IMR-90 (cell line): ENCODE measurements around the gene C12orf60. TPM values are rescaled to one million over a fixed set of nuclear protein-coding genes. Genes with fewer than 3 reads are reported as not detected.
A peak's percentile ranks its signal among the peaks of the same experiment; 100 is the strongest.

ENCODE experiments used
- ATAC-seq: fragments of 200-7000 bp; cut with Tn5 transposase; 2 replicates; pipeline ENCODE4 v1.9.1; 2020; ENCODE audit warnings: low read depth, mild to moderate bottlenecking, moderate library complexity
- BruUV-seq: library from RNA; stranded (reverse); fragments of 400-500 nt; replicated peaks from 2 replicates; lab custom pipeline; 2021; lab: Mats Ljungman, UMichigan
- CTCF ChIA-PET: fragments of 300-600 bp; formaldehyde crosslinking; extraction: SDS; loops from one replicate; lab custom pipeline; 2021; ENCODE audit warnings: antibody characterized with exemption; lab: Yijun Ruan, JAX
- POLR2A ChIA-PET: fragments of 300-600 bp; sonication (Branson Sonifier 250); formaldehyde crosslinking; loops from one replicate; lab custom pipeline; 2022; ENCODE audit warnings: antibody characterized with exemption; ENCODE audit not compliant: unreplicated experiment; lab: Charles Lee
- DNase-seq: peaks from one replicate; pipeline ENCODE4 v3.0.0; 2013
- H2AFZ ChIP-seq: replicated peaks from 2 replicates; pipeline ENCODE3; 2013; ENCODE audit warnings: low read length, mild to moderate bottlenecking; ENCODE audit not compliant: poor library complexity
- H2AK5ac ChIP-seq: 2 replicates; pipeline ENCODE4 v1.6.1; 2013; ENCODE audit warnings: low read depth, low read length, inconsistent platforms
- H2AK9ac ChIP-seq: replicated peaks from 2 replicates; pipeline ENCODE3; 2013; ENCODE audit warnings: mild to moderate bottlenecking, low read depth, low read length, moderate library complexity; ENCODE audit not compliant: poor library complexity
- H2BK120ac ChIP-seq: 2 replicates; pipeline ENCODE4 v1.6.1; 2013; ENCODE audit warnings: low read depth, low read length, inconsistent platforms
- H2BK15ac ChIP-seq: 3 replicates; pipeline ENCODE4 v1.6.1; 2013; ENCODE audit warnings: low read depth, low read length, inconsistent platforms
- H2BK20ac ChIP-seq: 2 replicates; pipeline ENCODE4 v1.6.1; 2013; ENCODE audit warnings: low read depth, mild to moderate bottlenecking, inconsistent platforms, low read length, moderate library complexity
- H2BK5ac ChIP-seq: 2 replicates; pipeline ENCODE4 v1.6.1; 2013; ENCODE audit warnings: mild to moderate bottlenecking, low read depth, low read length, inconsistent platforms; ENCODE audit not compliant: poor library complexity, severe bottlenecking
- H3K14ac ChIP-seq: replicated peaks from 2 replicates; pipeline ENCODE4 v1.6.1; 2013; ENCODE audit warnings: low read depth, low read length, inconsistent platforms
- H3K18ac ChIP-seq: 2 replicates; pipeline ENCODE4 v1.6.1; 2013; ENCODE audit warnings: low read depth, low read length, control low read depth
- H3K23ac ChIP-seq: 2 replicates; pipeline ENCODE4 v1.6.1; 2013; ENCODE audit warnings: low read depth, low read length, inconsistent platforms
- H3K27ac ChIP-seq: 2 replicates; pipeline ENCODE4 v1.5.1; 2013; ENCODE audit warnings: mild to moderate bottlenecking, control low read depth, low read length; ENCODE audit not compliant: insufficient read depth
- H3K27me3 ChIP-seq: 2 replicates; pipeline ENCODE4 v1.6.1; 2013; ENCODE audit warnings: low read length; ENCODE audit not compliant: control insufficient read depth, insufficient read depth
- H3K36me3 ChIP-seq: 2 replicates; pipeline ENCODE4 v1.6.1; 2013; ENCODE audit warnings: low read length, mixed read lengths; ENCODE audit not compliant: control insufficient read depth, insufficient read depth
- H3K4ac ChIP-seq: 2 replicates; pipeline ENCODE4 v1.6.1; 2013; ENCODE audit warnings: low read depth, low read length, inconsistent platforms
- H3K4me1 ChIP-seq: 2 replicates; pipeline ENCODE4 v1.6.1; 2013; ENCODE audit warnings: low read length, mixed read lengths; ENCODE audit not compliant: control insufficient read depth, insufficient read depth
- H3K4me2 ChIP-seq: 2 replicates; pipeline ENCODE4 v1.6.1; 2013; ENCODE audit warnings: low read depth, mild to moderate bottlenecking, control low read depth, low read length, moderate library complexity
- H3K4me3 ChIP-seq: 2 replicates; pipeline ENCODE4 v1.5.1; 2013; ENCODE audit warnings: low read depth, mild to moderate bottlenecking, control low read depth, low read length, moderate library complexity; ENCODE audit not compliant: insufficient read depth
- H3K56ac ChIP-seq: 2 replicates; pipeline ENCODE4 v1.6.1; 2013; ENCODE audit warnings: low read length, inconsistent platforms; ENCODE audit not compliant: insufficient read depth; ENCODE audit errors: extremely low read depth
- H3K79me1 ChIP-seq, 2 experiments: 2 replicates each; pipeline ENCODE4 v1.6.1; 2013; ENCODE audit warnings: low read length in 2 of 2, inconsistent platforms in 1 of 2, low read depth in 1 of 2
- H3K9ac ChIP-seq: 2 replicates; pipeline ENCODE4 v1.6.1; 2013; ENCODE audit warnings: low read depth, low read length, control low read depth
- H3K9me1 ChIP-seq: 2 replicates; pipeline ENCODE4 v1.6.1; 2013; ENCODE audit warnings: low read length, inconsistent platforms; ENCODE audit not compliant: insufficient read depth
- H3K9me3 ChIP-seq: 2 replicates; pipeline ENCODE4 v1.6.1; 2013; ENCODE audit warnings: low read length; ENCODE audit not compliant: control insufficient read depth, insufficient read depth
- H4K20me1 ChIP-seq: 2 replicates; pipeline ENCODE4 v1.6.1; 2013; ENCODE audit warnings: low read length, inconsistent platforms; ENCODE audit not compliant: insufficient read depth
- H4K5ac ChIP-seq: 2 replicates; pipeline ENCODE4 v1.6.1; 2013; ENCODE audit warnings: mild to moderate bottlenecking, low read depth, low read length, control low read depth
- H4K8ac ChIP-seq, 2 experiments: 2 replicates each; pipeline ENCODE4 v1.6.1; 2013; ENCODE audit warnings: low read depth in 2 of 2, low read length in 2 of 2, control low read depth in 1 of 2, inconsistent platforms in 1 of 2
- H4K91ac ChIP-seq: 2 replicates; pipeline ENCODE4 v1.6.1; 2013; ENCODE audit warnings: low read depth, low read length, inconsistent platforms; ENCODE audit not compliant: insufficient read depth
- MAFK ChIP-seq: IDR thresholded peaks from 2 replicates; pipeline ENCODE4 v1.6.1; 2012; ENCODE audit warnings: low read depth, low read length, improper control_type of control experiment
- NFE2L2 ChIP-seq: fragments of 150-350 bp; IDR thresholded peaks from 2 replicates; pipeline ENCODE4 v1.6.1; 2016; ENCODE audit warnings: low read depth, mild to moderate bottlenecking, low read length
- POLR2A ChIP-seq: IDR thresholded peaks from 2 replicates; pipeline ENCODE4 v1.6.1; 2012; ENCODE audit warnings: mild to moderate bottlenecking, low read depth, low read length
- RFX5 ChIP-seq: IDR thresholded peaks from 2 replicates; pipeline ENCODE4 v1.8.0; 2012; ENCODE audit warnings: low read depth, mild to moderate bottlenecking, low read length, moderate library complexity
- SMC3 ChIP-seq: fragments of 150-350 bp; IDR thresholded peaks from 2 replicates; pipeline ENCODE4 v1.6.1; 2016; ENCODE audit warnings: low read depth, mild to moderate bottlenecking, antibody characterized with exemption, low read length, moderate library complexity
- WGBS, 2 experiments: methylation state at CpG; one replicate each; pipeline versions ENCODE4 v1.1.5 to v1.1.7; 2013; ENCODE audit warnings: missing lambda C conversion rate in 2 of 2; ENCODE audit not compliant: insufficient read length in 1 of 2; ENCODE audit errors: extremely low coverage in 2 of 2; 5-methylcytosine and 5-hydroxymethylcytosine counted together
- dilution Hi-C: fragments of 300-500 bp; cut with HindIII; formaldehyde crosslinking; loops from one replicate; pipeline ENCODE4 v1.14.3; 2018; ENCODE audit warnings: low sequenced_read_pairs; ENCODE audit not compliant: unreplicated experiment
- in situ Hi-C: fragments of 300-500 bp; cut with MboI; formaldehyde crosslinking; loops from 3 replicates; pipeline ENCODE4 v1.14.3; 2019; ENCODE audit warnings: low sequenced_read_pairs, inconsistent platforms, mixed read lengths
- intact Hi-C: fragments of 100-400 bp; cut with micrococcal nuclease; formaldehyde crosslinking; loops from 2 replicates; pipeline ENCODE4 v1.10.0; 2022
- polyA plus RNA-seq, 3 experiments: library from polyadenylated mRNA; depleted of rRNA; stranded (reverse); fragments of >200 nt; gene quantifications; 2 replicates each; pipeline ENCODE4 v1.2.3, GENCODE V29; 2012; ENCODE audit warnings: low replicate concordance in 1 of 3
- total RNA-seq: library from RNA; depleted of rRNA; stranded (reverse); fragments of >200 nt; gene quantifications from 2 replicates; pipeline ENCODE4 v1.2.3, GENCODE V29; 2012

C12orf60 gene
- total and polyA plus RNA-seq, 2 of the 4 experiments (the other 2 are of a cell fraction): 1.1 TPM

- TF ChIP-seq POLR2A (no peak), RFX5 (no peak), MAFK (peak; percentile 99), NFE2L2 (no peak), SMC3 (no peak)
- Histone ChIP-seq H2AK5ac (no peak overlapping the region), H2AFZ (peak overlapping the region; percentile 92), H3K36me3 (no peaks in the 10 kb centered on the region), H2AK9ac (no peak overlapping the region), H3K23ac (peak overlapping the region; percentile 84), H3K9me1 (no peaks in the 10 kb centered on the region), H3K4me2 (peak overlapping the region; percentile 87), H4K20me1 (no peaks in the 10 kb centered on the region; the same call in 1 of the 2 replicates), H2BK15ac (no peak overlapping the region), H3K9me3 (no peaks in the 10 kb centered on the region; the same call in 1 of the 2 replicates), H4K5ac (peak overlapping the region; percentile 26; the same call in 1 of the 2 replicates), H2BK5ac (peak overlapping the region; percentile 13), H3K4me3 (peak overlapping the region; percentile 62), H2BK20ac (no peak overlapping the region), H3K56ac (no peak overlapping the region), H3K4me1 (no peaks in the 10 kb centered on the region), H3K27ac (peak overlapping the region; percentile 76), H3K79me1 (peaks cover 0 to 29% of the 10 kb centered on the region in 2 experiments; a peak in 3 of 4 replicates), H2BK120ac (no peak overlapping the region), H3K14ac (peak overlapping the region; percentile 84; the same call in 1 of the 2 replicates), H3K18ac (no peak overlapping the region; the same call in 1 of the 2 replicates), H3K9ac (peak overlapping the region; percentile 76), H3K27me3 (no peaks in the 10 kb centered on the region), H4K8ac (peak overlapping the region; percentile 63 to 79; a peak in 1 of 4 replicates), H3K4ac (peak overlapping the region; percentile 86; the same call in 1 of the 2 replicates), H4K91ac (no peak overlapping the region)
- ChIA-PET POLR2A (no interaction called here), CTCF (no interaction called here)
- in situ Hi-C loops: no loop called here
- WGBS, 2 experiments: 28% methylated on average over 4 of the region's 16 CpGs; no CpG with 5 or more reads in 1 of the 2 experiments
- ATAC-seq (no peak), DNase-seq (peak; percentile 44)
- BruUV-seq: no TSS peak
- intact Hi-C loops: no loop called here
- dilution Hi-C loops: no loop called here
Measured at GRCh38 chr12:14768823-14769405, 34.6 kb upstream of the C12orf60 start.
